Kidney epithelial cell (primary cell): Measurements from ENCODE around the gene LRRC45. TPM values are rescaled to one million over a fixed set of nuclear protein-coding genes. Genes with fewer than 3 reads are reported as not detected.

Experiments
- DNase-seq: peaks from one replicate; pipeline ENCODE4 v3.0.0-alpha.2; 2010; ENCODE audit warnings: low read depth
- H3K27me3 ChIP-seq: 2 replicates; pipeline ENCODE4 v1.6.0; 2011; ENCODE audit warnings: low read length; ENCODE audit not compliant: control insufficient read depth, insufficient read depth
- H3K36me3 ChIP-seq: 2 replicates; pipeline ENCODE4 v1.5.1; 2011; ENCODE audit warnings: low read length; ENCODE audit not compliant: control insufficient read depth, insufficient read depth
- H3K4me3 ChIP-seq: 2 replicates; pipeline ENCODE4 v1.5.1; 2011; ENCODE audit warnings: low read depth, mild to moderate bottlenecking, control low read depth, low read length
- total RNA-seq: library from RNA; depleted of rRNA; stranded (reverse); fragments of >200 nt; gene quantifications from 2 replicates; pipeline ENCODE4 v1.2.3, GENCODE V29; 2015
- TF ChIP-seq, protein P1 (sequence below): IDR thresholded peaks from 2 replicates; pipeline ENCODE4 v1.5.1; 2011; ENCODE audit warnings: mild to moderate bottlenecking, moderate library complexity, low read length, control low read depth, inconsistent platforms; ENCODE audit not compliant: insufficient read depth, poor library complexity, severe bottlenecking

LRRC45 gene
- total RNA-seq, 1 donor from 2014 or later, result 16.1 TPM

DNA sequence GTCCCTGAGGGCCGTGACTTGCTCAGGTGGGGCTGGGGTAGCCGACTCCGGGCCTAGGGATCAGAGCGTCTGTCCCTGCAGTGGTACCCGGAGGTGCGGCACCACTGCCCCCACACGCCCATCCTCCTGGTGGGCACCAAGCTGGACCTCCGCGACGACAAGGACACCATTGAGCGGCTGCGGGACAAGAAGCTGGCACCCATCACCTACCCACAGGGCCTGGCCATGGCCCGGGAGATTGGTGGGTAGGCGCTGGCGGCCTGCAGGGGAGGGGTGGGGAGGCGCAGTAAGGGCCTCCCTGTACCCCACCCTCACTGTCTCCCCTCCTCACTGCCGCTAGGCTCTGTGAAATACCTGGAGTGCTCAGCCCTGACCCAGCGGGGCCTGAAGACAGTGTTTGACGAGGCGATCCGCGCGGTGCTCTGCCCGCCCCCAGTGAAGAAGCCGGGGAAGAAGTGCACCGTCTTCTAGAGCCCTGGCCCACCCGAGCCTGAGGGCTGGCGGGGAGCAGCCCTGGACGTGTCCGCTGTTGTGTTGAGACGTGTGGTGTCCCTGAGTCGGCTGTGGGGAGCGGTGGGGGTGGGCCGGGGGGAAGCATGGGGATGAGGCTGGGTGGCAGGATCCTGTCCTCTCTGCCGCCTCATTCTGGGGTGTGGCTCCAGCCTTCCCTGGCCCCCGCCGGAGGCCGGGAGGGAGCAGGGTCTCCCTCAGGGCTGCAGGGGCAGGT lies 10.4 kb downstream of the LRRC45 start:
- DNase-seq, result no peak
- TF ChIP-seq, protein P1, sequence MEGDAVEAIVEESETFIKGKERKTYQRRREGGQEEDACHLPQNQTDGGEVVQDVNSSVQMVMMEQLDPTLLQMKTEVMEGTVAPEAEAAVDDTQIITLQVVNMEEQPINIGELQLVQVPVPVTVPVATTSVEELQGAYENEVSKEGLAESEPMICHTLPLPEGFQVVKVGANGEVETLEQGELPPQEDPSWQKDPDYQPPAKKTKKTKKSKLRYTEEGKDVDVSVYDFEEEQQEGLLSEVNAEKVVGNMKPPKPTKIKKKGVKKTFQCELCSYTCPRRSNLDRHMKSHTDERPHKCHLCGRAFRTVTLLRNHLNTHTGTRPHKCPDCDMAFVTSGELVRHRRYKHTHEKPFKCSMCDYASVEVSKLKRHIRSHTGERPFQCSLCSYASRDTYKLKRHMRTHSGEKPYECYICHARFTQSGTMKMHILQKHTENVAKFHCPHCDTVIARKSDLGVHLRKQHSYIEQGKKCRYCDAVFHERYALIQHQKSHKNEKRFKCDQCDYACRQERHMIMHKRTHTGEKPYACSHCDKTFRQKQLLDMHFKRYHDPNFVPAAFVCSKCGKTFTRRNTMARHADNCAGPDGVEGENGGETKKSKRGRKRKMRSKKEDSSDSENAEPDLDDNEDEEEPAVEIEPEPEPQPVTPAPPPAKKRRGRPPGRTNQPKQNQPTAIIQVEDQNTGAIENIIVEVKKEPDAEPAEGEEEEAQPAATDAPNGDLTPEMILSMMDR, result no peak
- peaks cover 3% of the 10 kb centered on the region for H3K27me3 ChIP-seq
- no peak overlapping the region for H3K4me3 ChIP-seq
- H3K36me3 ChIP-seq, result no peaks in the 10 kb centered on the region

DNA sequence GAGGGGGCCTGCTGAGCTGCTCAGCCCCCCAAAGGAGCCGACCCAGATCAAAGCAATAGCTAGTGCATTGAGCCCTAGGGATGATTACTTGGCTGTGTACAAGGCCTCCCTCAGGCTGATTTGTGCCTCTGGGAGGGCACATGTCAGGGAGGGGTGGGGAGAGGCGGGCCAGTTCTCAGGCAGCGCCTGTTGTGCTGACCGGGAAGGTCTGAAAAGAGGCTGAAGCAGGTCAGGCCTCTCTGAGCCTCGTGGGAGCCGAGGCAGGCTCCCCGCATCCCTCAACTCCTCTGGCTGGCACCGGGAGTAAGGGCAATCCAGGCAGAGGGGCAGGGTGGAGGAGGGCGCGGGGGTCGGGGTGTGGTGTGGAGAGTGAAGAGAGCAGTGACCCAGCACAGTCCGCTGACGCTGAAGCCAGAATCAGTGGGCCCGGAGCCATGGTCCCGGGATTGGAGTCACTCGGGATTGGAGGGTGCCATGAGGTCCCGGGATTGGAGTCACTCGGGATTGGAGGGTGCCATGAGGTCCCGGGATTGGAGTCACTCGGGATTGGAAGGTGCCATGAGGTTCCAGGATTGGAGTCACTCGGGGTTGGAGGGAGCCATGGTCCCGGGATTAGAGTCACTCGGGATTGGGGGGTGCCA lies 11.4 kb downstream of the LRRC45 start:
- TF ChIP-seq, protein P1, result no peak
- no peak for DNase-seq
- no peaks in the 10 kb centered on the region for H3K36me3 ChIP-seq
- peaks cover 3% of the 10 kb centered on the region for H3K27me3 ChIP-seq
- no peak overlapping the region for H3K4me3 ChIP-seq

DNA sequence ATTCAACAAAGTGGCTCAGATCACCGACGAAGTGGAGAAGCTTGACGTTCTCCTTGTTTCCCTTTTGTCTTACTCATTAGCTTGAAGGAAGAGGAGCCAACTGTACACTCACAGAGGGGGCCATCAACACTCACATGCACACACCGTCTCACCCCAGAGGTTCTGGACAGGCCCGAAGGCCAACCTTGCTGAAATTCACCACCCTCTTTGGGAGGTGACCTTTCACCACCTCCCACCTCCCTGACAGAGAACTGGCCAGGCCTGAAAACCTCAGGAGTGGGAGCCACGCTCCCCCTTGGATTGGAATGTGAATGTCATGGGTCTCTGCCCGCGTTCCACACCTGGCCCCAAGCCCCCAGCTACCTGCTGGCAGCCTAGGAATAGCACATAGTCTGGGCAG lies 12.4 kb downstream of the LRRC45 start:
- H3K4me3 ChIP-seq, result no peak overlapping the region
- TF ChIP-seq, protein P1, result no peak
- H3K27me3 ChIP-seq, result peaks cover 3% of the 10 kb centered on the region
- no peaks in the 10 kb centered on the region for H3K36me3 ChIP-seq
- no peak for DNase-seq

DNA sequence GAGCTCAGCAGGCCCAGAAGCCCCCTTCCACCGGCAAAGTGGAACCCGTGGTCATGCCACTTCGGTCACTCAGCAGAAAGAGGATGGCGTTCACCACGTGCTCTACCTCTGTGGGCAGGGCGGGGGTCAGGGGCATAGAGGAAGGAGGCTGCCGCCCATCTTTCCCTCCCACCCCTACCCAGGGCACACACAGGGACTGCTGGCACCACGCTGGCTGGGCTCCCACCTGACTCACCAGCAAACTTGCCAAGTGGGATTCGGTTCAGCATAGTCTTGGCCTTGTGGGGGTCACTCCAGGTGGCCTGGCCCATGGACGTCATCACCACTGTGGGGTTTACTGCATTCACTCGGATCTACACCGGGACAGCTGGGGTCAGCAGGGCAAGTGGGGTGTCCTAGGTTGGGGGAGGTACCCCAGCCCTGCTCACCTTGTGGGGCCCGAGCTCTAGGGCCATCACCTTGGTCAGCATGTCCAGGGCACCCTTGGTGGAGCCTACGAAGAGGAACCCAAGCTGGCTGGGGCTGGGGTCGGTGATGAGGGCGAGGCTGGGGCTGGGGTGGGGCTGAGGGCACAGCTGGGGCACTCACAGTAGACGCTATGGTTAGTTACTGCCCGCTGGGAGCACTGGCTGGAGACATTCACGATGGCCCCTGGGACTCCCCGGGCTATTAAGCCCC lies 13.0 kb downstream of the LRRC45 start:
- Histone ChIP-seq H3K4me3 (no peak overlapping the region), H3K27me3 (peaks cover 3% of the 10 kb centered on the region), H3K36me3 (no peaks in the 10 kb centered on the region)
- DNase-seq, result no peak
- TF ChIP-seq, protein P1, result no peak

DNA sequence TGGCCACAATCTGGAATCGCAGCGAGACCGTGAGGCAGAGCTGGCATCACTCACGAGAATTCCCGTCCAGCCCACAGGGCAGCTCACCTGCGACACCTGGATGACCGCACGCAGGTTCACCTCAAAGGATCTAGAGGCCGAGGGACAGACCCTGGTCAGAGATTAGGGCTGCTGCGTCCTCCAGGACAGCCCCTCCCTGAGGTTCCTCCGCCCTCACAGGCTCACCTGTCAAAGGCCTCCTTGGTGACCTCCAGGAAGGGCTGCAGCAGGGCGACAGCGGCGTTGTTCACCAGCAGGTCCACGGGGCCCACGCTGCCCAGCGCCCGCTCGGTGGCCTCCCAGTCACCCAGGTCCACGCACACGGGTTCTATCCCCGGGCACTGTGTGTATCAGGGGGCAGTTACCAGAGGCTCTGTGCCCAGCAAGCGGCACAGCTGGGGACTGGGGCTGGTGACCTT lies 13.6 kb downstream of the LRRC45 start:
- DNase-seq, result no peak
- Histone ChIP-seq H3K27me3 (peaks cover 3% of the 10 kb centered on the region), H3K36me3 (no peaks in the 10 kb centered on the region), H3K4me3 (peak overlapping the region; percentile 45)
- TF ChIP-seq, protein P1, result no peak
